GM12872 (cell line): Measurements from ENCODE around the gene XRCC4.

Experiments
- TF ChIP-seq, protein P1 (sequence below): IDR thresholded peaks from 3 replicates; pipeline ENCODE4 v1.5.1; 2011; ENCODE audit warnings: low read depth, mild to moderate bottlenecking, low read length, moderate library complexity; ENCODE audit not compliant: insufficient read depth

The XRCC4 gene

DNA sequence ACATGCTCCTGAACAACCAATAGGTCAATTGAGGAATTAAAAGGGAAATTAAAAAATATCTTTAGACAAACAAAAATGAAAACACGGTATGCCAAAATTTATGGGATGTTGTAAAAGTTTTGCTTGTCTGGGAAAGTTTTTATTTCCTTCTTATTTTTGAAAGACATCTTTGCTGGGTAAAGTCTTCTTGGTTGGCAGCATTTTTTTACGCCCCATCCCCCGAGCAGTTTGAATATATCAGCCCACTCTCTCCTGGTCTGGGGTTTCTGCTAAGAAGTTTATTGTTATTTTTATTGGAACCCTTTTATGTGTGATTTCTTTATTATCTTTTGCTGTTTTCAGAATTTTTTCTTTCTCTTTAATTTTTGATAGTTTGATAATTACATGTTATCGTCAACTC is 16.3 kb downstream of the XRCC4 start:
- TF ChIP-seq, protein P1, sequence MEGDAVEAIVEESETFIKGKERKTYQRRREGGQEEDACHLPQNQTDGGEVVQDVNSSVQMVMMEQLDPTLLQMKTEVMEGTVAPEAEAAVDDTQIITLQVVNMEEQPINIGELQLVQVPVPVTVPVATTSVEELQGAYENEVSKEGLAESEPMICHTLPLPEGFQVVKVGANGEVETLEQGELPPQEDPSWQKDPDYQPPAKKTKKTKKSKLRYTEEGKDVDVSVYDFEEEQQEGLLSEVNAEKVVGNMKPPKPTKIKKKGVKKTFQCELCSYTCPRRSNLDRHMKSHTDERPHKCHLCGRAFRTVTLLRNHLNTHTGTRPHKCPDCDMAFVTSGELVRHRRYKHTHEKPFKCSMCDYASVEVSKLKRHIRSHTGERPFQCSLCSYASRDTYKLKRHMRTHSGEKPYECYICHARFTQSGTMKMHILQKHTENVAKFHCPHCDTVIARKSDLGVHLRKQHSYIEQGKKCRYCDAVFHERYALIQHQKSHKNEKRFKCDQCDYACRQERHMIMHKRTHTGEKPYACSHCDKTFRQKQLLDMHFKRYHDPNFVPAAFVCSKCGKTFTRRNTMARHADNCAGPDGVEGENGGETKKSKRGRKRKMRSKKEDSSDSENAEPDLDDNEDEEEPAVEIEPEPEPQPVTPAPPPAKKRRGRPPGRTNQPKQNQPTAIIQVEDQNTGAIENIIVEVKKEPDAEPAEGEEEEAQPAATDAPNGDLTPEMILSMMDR, result no peak

DNA sequence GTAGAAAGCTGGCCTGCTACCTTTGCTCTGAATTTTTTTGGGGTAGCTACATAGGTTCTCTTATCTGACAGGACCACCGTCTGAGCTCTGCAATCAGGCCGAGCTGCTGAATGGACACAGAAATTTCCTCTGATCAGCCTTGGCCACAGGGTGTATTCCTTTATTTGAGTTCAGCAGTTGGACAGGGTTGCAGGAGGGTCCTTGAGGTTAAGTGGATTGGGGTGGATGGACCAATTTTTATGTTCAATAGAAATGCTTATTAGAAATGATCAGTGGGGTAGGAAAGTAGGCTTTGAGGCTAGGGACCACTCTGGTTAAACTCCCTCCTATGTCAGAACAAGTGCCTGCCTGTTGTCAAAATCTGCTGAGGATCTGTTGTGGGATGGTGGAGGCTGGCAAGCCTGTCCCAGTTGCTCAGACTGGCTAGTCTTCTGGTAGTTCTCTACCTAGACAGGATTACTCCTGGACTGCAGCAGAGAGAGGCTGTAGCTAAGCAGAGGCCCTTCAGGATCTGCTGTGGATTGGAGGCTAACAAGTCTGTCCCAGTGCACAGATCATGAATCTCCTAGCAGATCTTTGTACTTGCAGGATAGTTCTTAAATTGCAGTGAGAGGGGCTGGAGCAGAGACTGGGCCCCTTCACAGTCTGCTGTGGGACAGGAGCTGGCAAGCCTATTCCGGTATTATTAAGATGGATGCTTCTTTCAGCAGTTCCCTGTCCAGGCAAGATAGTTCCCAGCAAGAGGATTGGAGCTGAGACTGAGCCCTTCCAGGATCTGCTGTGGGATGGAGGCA is 18.0 kb downstream of the XRCC4 start:
- TF ChIP-seq, protein P1, result no peak

DNA sequence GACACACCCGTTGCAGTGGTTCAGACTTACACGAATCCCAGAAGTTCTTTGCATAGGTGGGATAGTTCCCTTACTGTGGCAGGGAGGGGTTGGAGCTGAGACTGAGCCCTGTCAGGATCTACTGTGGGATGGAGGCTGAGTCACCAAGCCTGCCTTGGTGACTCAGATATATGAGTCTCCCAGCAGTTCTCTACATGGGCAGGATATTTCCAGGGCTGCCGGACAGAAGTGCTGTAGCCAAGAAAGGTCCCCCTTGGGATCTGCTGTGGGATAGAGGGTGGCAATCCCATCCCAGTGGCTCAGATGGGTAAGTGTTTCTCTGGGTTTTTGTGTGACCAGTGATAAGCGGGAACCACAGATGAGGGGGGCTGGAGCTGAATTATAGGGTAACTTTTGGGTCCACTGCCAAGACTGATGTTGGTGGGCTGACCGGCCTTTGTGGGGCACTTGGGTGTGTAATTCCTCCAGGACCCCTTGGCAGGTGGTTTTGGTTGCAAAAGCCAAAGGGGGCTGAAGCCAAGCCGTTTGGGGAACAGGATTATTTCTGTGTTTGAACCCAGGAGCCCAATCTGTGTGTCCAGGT is 18.7 kb downstream of the XRCC4 start:
- TF ChIP-seq, protein P1, result no peak

DNA sequence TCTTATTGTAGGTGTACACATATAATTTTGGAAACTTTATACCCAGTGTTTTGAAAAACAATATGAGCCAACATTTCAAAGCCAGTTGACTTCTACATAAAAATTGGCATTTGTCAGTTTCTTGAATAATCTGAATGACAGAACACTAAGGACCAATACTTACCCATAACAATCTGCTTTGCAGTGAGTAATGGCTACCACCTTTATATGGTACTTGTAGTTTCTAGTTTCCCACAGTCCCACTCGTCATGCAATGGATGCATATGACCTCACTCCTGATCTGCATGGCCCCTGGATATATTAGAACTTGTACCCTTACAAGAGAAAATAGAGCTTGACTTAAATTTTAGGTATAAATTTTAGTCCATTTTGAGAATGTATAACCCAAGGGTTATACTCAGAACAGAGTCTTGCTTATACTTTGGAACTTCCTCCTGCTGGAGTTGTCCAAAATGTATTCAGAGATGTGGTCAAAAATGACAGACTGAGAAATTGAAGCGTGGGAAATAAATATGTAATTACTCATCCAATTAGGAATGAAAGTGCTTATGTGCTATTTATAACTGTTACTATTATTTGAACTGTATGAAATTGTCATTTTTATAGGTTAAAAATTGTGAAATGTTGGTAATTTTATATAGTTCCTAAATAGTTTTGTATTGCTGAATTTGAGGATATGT is 19.5 kb downstream of the XRCC4 start:
- TF ChIP-seq, protein P1, result no peak

DNA sequence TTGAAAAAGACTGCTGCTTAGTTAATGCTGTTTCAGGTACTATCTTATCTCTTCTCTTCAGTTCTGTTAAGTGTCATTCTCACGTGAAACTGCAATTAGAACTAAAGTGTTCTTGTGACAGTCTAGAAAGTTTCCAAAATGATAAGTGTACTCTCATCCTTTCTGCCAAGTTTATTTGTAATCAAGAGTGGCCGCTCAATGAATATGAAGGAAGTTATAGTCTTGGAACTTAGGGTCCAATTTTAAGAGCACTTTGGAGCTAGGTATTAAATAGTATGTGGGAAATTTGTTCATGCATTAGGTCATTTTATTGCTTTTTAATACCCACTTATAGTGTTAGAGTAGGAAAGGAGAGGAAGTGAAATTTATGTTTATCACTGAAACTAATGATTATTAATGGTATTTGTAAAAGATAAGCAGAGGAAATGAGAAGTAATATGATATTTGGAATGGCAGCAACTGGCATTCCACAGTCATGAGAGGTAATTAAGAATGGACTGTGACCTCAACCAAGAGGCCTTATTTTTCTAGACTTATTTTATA is 20.4 kb downstream of the XRCC4 start:
- TF ChIP-seq, protein P1, result no peak

DNA sequence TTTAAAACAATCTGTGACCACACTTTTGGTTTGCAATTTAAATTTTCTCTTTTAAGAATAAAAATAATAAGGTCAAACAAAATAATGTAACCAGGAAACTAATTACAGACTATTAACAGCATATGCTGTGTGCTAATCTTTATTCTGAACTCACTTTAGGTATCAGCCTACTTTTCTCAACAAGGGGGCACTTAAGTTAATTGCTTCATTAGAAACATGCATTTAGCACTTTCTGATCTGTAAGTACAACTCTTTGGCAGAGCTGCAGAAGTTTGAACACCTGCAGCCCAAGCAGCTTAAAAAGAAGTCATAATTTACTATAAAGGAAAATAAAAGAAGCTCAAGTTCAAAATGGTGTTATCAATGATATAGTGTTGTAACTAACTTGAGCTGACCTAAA is 21.7 kb downstream of the XRCC4 start:
- TF ChIP-seq, protein P1, result no peak

DNA sequence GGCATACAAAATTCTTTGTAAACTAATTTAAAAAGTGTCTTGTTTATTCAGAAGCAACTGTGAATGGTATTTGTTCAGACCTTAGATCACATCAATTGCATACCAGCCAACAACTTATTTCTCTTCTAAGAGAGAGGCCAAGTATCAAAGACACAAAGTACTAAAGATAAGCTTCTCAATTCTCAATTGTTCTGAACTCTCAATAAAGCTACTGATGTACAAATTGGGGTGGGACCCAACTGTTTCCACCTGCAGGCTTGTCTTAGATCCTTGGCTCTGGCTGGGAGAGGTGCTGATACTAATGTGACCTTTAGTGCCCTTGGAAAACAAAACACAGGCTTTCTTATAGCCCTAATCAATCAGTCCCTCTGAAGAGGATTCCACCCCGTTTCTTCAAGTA is 22.1 kb downstream of the XRCC4 start:
- TF ChIP-seq, protein P1, result no peak
